Activated naive CD4-positive, alpha-beta T cell treated with anti-CD3 and anti-CD28 coated beads, Interleukin-2, amount 10 ng/mL, durations not matched to agents 7 days and 5 days (primary cell): ENCODE measurements around the gene ADGRG2.

Source experiments
- CTCF ChIA-PET: fragments of 350-600 bp; sonication (Branson Sonifier 250); formaldehyde crosslinking; loops from one replicate; lab custom pipeline; 2021; ENCODE audit warnings: antibody characterized with exemption; lab: Charles Lee
- DNase-seq: peaks from one replicate; pipeline ENCODE4 v3.0.0-alpha.2; 2020
- H3K27ac Mint-ChIP-seq: one replicate; pipeline ENCODE4 v1.8.0; 2021; ENCODE audit warnings: mild to moderate bottlenecking, moderate library complexity, mixed read lengths
- H3K27me3 Mint-ChIP-seq: one replicate; pipeline ENCODE4 v1.8.0; 2021; ENCODE audit warnings: mild to moderate bottlenecking, mixed read lengths
- H3K36me3 Mint-ChIP-seq: one replicate; pipeline ENCODE4 v1.8.0; 2021; ENCODE audit warnings: mixed read lengths
- H3K4me1 Mint-ChIP-seq: one replicate; pipeline ENCODE4 v1.8.0; 2021; ENCODE audit warnings: mixed read lengths
- H3K4me3 Mint-ChIP-seq: one replicate; pipeline ENCODE4 v1.8.0; 2021; ENCODE audit warnings: mild to moderate bottlenecking, moderate library complexity, mixed read lengths
- H3K9me3 Mint-ChIP-seq: one replicate; pipeline ENCODE4 v1.8.0; 2021; ENCODE audit warnings: mixed read lengths

Gene ADGRG2

DNA sequence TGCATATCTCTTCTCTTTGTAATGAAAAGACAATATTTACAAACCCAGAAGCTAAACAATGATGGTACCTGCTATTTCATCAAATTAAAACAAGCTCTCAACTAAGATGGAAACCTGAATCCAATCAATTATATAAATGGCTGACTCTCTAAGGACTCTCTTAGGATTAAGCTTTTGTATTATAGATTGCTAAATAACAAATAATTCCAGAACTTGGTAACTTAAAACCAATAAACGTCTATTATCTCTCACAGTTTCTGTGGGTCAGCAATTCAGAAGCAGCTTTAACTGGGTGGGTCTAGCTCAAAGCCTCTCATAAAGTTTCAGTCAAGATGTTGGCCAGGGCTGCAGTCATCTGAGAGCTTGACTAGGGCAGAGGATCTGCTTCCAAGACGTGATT is 150.8 kb downstream of the ADGRG2 start:
- CTCF ChIA-PET: no interaction called here
- no peaks in the 10 kb centered on the region for H3K4me1 Mint-ChIP-seq
- no peaks in the 10 kb centered on the region for H3K9me3 Mint-ChIP-seq
- DNase-seq: no peak
- H3K27me3 Mint-ChIP-seq: no peaks in the 10 kb centered on the region
- no peak overlapping the region for H3K27ac Mint-ChIP-seq
- H3K4me3 Mint-ChIP-seq: no peak overlapping the region
- no peaks in the 10 kb centered on the region for H3K36me3 Mint-ChIP-seq

DNA sequence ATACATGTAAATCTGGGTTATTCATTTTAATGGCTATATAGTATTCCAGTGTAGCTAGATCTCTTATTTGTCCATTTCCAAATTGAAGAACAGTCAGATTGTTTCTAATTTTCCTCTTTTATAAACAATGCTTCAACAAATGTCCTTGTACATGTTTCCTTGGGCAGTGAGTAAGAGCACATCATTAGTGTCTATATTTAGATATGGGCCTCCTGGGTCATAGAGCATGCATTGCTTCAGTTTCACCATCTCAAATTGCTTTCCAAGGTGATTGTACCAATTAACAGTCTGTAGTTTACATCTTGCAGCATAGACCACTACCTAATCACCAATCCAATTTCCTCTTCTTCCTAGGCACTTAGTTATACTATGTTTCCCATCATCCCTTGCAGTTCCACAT is 151.8 kb downstream of the ADGRG2 start:
- Mint-ChIP-seq H3K27me3 (no peaks in the 10 kb centered on the region), H3K9me3 (no peaks in the 10 kb centered on the region), H3K36me3 (no peaks in the 10 kb centered on the region), H3K27ac (no peak overlapping the region), H3K4me1 (no peaks in the 10 kb centered on the region), H3K4me3 (no peak overlapping the region)
- DNase-seq: no peak
- CTCF ChIA-PET: no interaction called here

DNA sequence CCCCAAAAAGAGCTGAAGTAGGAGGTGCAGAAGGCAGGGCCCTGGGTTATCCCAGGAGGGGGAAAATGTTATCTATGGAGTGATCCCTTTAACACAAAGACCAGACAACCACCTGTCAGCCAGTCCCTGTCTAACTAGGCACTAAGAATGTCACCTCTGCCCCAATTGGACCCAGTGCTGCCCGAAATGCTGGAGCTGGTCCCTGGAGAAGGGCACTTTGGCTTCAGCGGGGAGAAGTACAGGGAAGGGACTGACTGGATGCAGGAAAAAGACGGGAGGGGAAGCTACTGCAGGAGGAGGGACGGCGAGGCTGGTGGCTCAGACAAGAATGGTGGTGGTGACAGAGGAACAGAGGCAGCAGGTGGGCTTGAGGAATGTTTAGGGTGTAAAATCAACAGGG is 155.6 kb downstream of the ADGRG2 start:
- DNase-seq: no peak
- Mint-ChIP-seq H3K27ac (no peak overlapping the region), H3K27me3 (no peaks in the 10 kb centered on the region), H3K4me3 (no peak overlapping the region), H3K36me3 (peaks cover 2% of the 10 kb centered on the region), H3K4me1 (peaks cover 7% of the 10 kb centered on the region), H3K9me3 (no peaks in the 10 kb centered on the region)
- CTCF ChIA-PET: no interaction called here

DNA sequence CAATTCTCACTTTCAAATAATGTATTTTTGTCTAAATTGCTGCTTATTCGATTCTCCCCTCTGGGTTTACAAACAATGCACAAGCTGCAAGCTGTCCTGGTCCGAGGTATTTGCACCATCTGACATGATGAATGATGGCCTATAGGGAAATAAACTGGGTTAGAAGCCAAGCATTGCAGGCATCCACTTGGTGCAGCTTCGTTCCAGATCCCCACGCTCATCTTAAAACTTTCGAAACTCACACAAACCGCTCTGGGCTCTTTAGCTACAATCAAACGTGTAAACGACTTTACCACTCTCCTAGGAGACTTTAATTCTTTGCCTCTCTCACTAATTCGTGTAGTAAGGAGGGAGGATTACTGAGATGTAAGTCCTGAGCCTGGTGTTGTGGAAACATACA is 157.4 kb downstream of the ADGRG2 start:
- peaks cover 7% of the 10 kb centered on the region for H3K4me1 Mint-ChIP-seq
- no peaks in the 10 kb centered on the region for H3K27me3 Mint-ChIP-seq
- CTCF ChIA-PET: no interaction called here
- H3K36me3 Mint-ChIP-seq: peaks cover 2% of the 10 kb centered on the region
- no peak overlapping the region for H3K4me3 Mint-ChIP-seq
- no peak overlapping the region for H3K27ac Mint-ChIP-seq
- DNase-seq: no peak
- H3K9me3 Mint-ChIP-seq: no peaks in the 10 kb centered on the region

DNA sequence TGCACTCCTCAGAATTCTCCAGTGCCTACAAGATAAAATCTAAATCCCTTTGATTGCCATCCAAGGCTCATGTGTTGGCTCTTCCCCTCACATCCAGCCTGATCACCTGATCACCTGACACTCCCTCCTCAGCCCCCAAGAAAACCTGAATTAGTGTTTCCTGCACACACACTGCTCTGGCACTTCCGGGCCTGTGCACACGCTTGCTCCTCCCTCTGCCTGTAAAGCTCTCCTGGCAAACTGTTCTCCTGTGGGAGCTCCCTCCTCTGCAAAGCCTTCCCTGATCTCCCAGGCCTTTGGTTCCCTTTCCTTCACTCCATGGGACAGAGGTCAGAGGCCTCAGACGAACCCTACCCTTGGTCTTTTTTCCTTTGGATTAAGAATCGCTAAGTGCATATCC is 158.2 kb downstream of the ADGRG2 start:
- no peak overlapping the region for H3K4me3 Mint-ChIP-seq
- no peak overlapping the region for H3K27ac Mint-ChIP-seq
- DNase-seq: no peak
- no peaks in the 10 kb centered on the region for H3K27me3 Mint-ChIP-seq
- peaks cover 7% of the 10 kb centered on the region for H3K4me1 Mint-ChIP-seq
- CTCF ChIA-PET: no interaction called here
- H3K36me3 Mint-ChIP-seq: peaks cover 2% of the 10 kb centered on the region
- no peaks in the 10 kb centered on the region for H3K9me3 Mint-ChIP-seq

DNA sequence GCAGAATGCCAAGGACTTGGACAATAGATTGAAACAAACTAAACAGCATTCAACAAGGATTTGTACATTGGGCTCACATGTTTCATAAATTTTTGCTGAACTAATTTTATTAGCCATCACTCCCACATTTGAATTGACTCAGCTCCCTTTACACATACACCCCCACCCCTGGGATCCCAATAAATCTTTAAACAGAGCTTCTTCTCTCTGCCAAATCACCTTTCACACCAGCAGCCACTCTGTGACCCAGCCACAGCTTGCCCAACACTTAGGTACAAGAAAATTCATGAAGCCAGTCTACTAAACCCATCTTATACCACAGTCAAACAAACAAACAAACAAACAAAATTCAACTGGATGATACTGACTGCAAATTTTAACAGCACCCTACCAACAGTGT is 159.9 kb downstream of the ADGRG2 start:
- DNase-seq: no peak
- Mint-ChIP-seq H3K27ac (no peak overlapping the region), H3K9me3 (no peaks in the 10 kb centered on the region), H3K4me1 (peaks cover 7% of the 10 kb centered on the region), H3K4me3 (no peak overlapping the region), H3K27me3 (no peaks in the 10 kb centered on the region), H3K36me3 (peaks cover 2% of the 10 kb centered on the region)
- CTCF ChIA-PET: no interaction called here

DNA sequence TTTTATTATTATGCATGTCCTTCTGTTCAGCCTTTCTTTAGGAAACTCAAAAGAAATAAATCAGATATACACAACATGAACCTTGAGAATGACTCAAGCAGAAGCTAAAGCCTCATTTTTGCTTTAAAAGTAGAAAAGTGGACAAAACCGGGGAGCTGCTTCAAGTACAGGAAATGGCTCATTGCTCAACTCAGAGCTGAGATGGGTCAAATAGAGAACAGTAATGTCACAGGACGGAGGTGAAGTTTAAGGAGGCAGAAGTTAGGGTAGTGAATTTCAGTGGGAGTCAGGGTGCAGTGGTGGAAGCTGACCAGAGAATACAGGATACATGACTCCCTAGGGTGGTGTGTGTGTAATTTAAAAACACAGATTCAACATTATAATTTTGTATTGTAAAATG is 160.6 kb downstream of the ADGRG2 start:
- no peak for DNase-seq
- CTCF ChIA-PET: no interaction called here
- no peaks in the 10 kb centered on the region for H3K27me3 Mint-ChIP-seq
- H3K36me3 Mint-ChIP-seq: peaks cover 2% of the 10 kb centered on the region
- H3K4me1 Mint-ChIP-seq: peaks cover 7% of the 10 kb centered on the region
- H3K4me3 Mint-ChIP-seq: no peak overlapping the region
- H3K27ac Mint-ChIP-seq: peak overlapping the region; percentile 46
- H3K9me3 Mint-ChIP-seq: no peaks in the 10 kb centered on the region

DNA sequence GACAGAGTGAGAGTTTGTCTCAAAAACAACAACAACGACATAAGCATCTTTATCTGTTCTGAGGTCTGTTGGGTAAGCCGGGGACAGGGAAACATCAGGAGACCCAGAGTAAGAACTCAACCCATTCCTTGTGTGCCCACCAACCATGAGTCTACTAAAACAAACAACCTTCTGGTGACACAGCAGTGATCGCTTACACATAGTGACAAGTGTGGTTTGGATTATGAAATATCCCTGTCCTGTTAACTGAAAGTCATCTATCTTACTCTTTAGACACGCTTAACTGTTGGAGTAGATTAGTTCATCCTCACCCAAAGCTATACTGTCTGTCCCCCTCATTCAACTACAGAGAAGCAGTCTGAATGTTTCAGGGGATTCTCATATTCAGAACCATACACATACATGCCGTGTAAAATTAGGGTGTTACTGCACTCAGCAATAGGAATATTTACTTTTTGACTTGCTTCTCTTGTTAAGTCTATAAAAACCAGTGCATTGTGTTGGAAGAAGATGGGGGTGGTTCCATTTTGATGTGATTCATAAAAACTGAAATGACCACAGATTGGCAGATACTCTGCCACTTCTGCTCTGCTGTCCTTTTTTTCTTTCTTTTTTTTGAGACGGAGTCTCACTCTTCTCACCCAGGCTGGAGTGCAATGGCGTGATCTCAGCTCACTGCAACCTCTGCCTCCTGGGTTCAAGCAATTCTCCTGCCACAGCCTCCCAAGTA is 165.8 kb downstream of the ADGRG2 start:
- H3K27ac Mint-ChIP-seq: no peak overlapping the region
- H3K4me3 Mint-ChIP-seq: no peak overlapping the region
- H3K27me3 Mint-ChIP-seq: no peaks in the 10 kb centered on the region

DNA sequence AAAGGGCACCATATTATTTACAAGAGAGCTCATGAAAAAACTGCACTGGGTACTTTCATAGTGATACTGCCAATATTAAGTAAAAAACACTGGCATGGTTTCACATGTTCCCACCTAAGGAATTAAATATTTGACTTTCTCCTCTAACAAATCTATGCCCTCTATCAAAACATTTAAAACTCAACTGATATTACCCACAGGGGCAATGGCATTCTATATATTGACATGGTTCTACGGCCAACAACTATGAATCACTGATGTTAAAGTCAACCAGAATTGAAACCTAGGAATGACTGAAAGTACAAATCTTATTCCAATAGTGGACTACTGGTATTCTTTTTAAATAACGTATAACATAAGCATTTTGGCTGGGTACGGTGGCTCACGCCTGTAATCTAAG is 166.6 kb downstream of the ADGRG2 start:
- H3K9me3 Mint-ChIP-seq: no peaks in the 10 kb centered on the region
- H3K27me3 Mint-ChIP-seq: no peaks in the 10 kb centered on the region
- peaks cover 18% of the 10 kb centered on the region for H3K4me1 Mint-ChIP-seq
- no peak for DNase-seq
- H3K27ac Mint-ChIP-seq: no peak overlapping the region
- H3K4me3 Mint-ChIP-seq: no peak overlapping the region
- peaks cover 2% of the 10 kb centered on the region for H3K36me3 Mint-ChIP-seq
- CTCF ChIA-PET: no interaction called here

More for the DNA sequence above, 165.8 kb downstream of the ADGRG2 start:
- no peaks in the 10 kb centered on the region for H3K9me3 Mint-ChIP-seq
- CTCF ChIA-PET: no interaction called here
- H3K36me3 Mint-ChIP-seq: peaks cover 2% of the 10 kb centered on the region
- H3K4me1 Mint-ChIP-seq: peaks cover 18% of the 10 kb centered on the region
- no peak for DNase-seq

DNA sequence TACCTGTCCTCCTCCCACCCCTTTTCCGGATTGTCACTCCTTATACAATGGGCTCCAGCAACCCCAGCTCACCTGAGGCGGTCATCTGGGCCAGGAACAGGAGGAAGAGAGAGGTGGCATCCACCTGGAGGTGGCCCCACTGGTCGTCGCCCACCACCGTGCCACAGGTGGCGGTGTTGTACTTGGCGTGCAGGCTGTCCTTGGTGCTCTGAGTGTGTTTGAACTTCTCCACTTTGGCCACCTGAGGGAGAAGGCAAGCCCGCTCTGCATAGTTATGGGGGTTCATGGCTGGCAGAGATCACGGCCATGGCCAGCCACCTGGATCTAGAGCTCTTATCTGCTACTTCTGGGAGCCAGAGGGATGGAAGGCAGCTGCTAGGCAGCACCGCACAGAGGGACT is 171.2 kb downstream of the ADGRG2 start:
- DNase-seq: no peak
- H3K27ac Mint-ChIP-seq: peak overlapping the region; percentile 60
- CTCF ChIA-PET: no interaction called here
- H3K36me3 Mint-ChIP-seq: peaks cover 16% of the 10 kb centered on the region
- H3K4me3 Mint-ChIP-seq: no peak overlapping the region
- H3K27me3 Mint-ChIP-seq: no peaks in the 10 kb centered on the region
- H3K9me3 Mint-ChIP-seq: no peaks in the 10 kb centered on the region
- H3K4me1 Mint-ChIP-seq: peaks cover 18% of the 10 kb centered on the region

DNA sequence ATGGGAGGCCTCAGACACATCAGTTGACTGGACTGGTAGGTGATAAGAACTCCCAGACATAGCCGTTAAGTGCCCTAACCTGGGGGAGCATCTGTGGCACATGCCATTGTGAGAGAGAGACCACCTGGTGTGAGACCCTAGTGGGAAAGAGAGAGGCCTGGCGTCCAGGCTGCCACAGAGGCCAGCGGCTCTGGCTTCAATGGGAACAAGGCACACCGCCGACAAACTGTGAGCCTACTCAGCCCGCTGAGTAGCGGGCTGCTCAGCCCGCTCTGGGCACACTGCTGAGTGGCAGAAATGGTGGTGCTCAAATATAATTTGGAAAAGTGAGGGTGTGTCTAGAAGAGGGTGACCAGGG is 172.3 kb downstream of the ADGRG2 start:
- no peak for DNase-seq
- Mint-ChIP-seq H3K27me3 (no peaks in the 10 kb centered on the region), H3K9me3 (no peaks in the 10 kb centered on the region), H3K36me3 (peaks cover 16% of the 10 kb centered on the region), H3K4me1 (peaks cover 15% of the 10 kb centered on the region), H3K27ac (no peak overlapping the region), H3K4me3 (no peak overlapping the region)
- CTCF ChIA-PET: no interaction called here

DNA sequence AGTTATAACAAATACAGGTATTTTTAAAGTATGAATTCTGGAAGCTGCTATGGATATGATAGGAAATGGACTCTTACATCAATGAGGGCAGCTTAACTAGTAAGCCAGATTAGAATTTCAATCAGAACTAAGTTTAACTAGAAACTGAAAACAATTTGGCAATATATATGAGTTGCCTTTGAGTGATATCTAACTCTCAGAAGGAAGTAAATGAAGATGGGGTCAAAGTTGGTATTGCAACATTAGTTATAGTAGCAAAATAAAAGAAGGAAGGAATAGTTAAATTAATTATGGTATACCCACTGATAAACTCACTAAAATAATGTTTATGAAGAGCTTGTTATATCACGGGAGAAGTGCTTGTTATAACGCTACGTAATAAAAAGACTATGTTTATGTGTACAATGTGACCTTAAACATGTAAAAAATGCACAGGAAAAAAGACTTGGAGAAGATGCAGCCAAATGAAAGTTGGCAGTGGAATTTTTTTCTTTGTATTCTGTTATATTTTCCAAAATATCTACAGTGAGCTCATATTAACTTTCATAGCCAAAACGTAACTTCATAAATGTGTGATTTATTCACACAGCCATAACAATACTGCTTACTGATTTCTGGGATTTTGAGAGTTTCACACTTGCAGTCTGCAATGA is 172.9 kb downstream of the ADGRG2 start:
- CTCF ChIA-PET: no interaction called here
- Mint-ChIP-seq H3K27ac (no peak overlapping the region), H3K9me3 (no peaks in the 10 kb centered on the region), H3K4me1 (peaks cover 11% of the 10 kb centered on the region), H3K27me3 (no peaks in the 10 kb centered on the region), H3K36me3 (peaks cover 16% of the 10 kb centered on the region), H3K4me3 (no peak overlapping the region)
- DNase-seq: no peak

DNA sequence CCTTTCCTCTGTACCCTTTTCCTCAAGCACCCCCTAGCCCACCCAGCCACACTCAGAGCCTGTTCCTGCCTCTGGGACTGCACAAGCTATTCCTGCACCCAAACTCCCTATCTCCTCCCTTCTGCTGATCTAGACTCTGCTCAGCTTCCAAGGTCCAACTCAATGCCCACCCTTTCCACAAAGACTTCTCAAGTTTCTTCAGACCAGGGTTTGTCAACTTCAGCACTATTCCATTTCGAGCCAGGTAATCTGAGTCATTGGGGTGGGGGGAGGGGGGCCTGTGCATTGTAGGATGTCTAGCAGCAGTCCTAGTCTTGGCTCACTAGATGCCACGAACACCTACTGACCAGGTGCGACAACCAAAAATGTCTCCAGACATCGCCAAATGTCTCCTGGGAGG is 175.7 kb downstream of the ADGRG2 start:
- CTCF ChIA-PET: interaction anchor here (1.6 kb wide), 1 partner anchor 15 kb away, joined by 3 read pairs; no protein-coding TSS in a partner anchor
- Mint-ChIP-seq H3K27me3 (no peaks in the 10 kb centered on the region), H3K4me1 (no peaks in the 10 kb centered on the region), H3K36me3 (peaks cover 17% of the 10 kb centered on the region), H3K9me3 (no peaks in the 10 kb centered on the region), H3K4me3 (no peak overlapping the region), H3K27ac (no peak overlapping the region)
- no peak for DNase-seq

DNA sequence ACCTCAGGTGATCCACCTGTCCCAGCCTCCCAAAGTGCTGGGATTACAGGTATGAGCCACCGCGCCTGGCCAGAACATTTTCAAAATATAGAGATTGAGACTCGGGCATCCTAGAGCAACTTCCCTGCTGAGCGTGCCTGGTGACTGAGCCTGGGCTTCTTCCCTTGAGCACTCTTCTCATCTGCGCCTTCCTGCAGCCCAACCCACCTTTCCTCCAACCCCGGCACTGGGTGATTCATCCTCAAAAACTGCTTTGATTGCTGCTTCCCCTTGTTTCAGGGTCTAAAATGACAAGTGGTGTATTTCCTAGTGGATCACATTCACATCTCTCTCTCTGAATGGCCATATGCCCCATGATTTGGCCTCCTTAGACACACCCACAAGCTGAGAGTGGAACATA is 176.1 kb downstream of the ADGRG2 start:
- CTCF ChIA-PET: no interaction called here
- Mint-ChIP-seq H3K4me1 (no peaks in the 10 kb centered on the region), H3K27me3 (no peaks in the 10 kb centered on the region), H3K27ac (no peak overlapping the region), H3K4me3 (no peak overlapping the region), H3K36me3 (peaks cover 17% of the 10 kb centered on the region), H3K9me3 (no peaks in the 10 kb centered on the region)
- DNase-seq: no peak

DNA sequence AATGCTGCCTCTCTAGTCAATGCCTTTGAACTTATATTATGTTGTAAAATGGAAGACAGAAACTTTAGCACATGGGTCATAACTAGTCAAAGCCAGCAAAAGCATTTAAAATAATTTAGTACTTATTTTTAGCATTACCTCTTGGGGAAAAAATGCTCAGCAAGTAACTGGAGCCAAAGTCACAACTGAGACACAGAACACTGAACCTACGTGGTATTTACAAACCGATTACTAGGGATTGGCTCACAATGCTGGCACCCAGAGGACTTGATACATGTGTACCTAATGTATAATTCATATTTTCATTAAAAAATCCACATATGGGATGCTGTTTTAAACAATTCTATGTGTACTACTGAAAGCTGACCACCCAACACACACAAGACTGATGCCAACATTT is 176.8 kb downstream of the ADGRG2 start:
- no peak for DNase-seq
- Mint-ChIP-seq H3K4me3 (no peak overlapping the region), H3K4me1 (no peaks in the 10 kb centered on the region), H3K27ac (no peak overlapping the region), H3K27me3 (no peaks in the 10 kb centered on the region), H3K36me3 (peaks cover 17% of the 10 kb centered on the region), H3K9me3 (no peaks in the 10 kb centered on the region)
- CTCF ChIA-PET: no interaction called here
